Neural crest cell (in vitro differentiated cells): ENCODE results near the gene MAP2K7. TPM values are rescaled to one million over a fixed set of nuclear protein-coding genes. Genes with fewer than 3 reads are reported as not detected.

Source experiments
- DNase-seq: peaks from one replicate; pipeline ENCODE4 v3.0.0; 2021; ENCODE audit warnings: low read depth, mixed read lengths, low spot score
- H3K27ac Mint-ChIP-seq: one replicate; pipeline ENCODE4 v1.8.0; 2021; ENCODE audit warnings: mild to moderate bottlenecking, mixed read lengths; ENCODE audit not compliant: unreplicated experiment
- H3K27me3 Mint-ChIP-seq: 2 replicates; pipeline ENCODE4 v1.8.0; 2021; ENCODE audit warnings: low read depth, mild to moderate bottlenecking, mixed read lengths
- H3K36me3 Mint-ChIP-seq: 2 replicates; pipeline ENCODE4 v1.8.0; 2021; ENCODE audit warnings: low read depth, mild to moderate bottlenecking, mixed read lengths
- H3K4me1 Mint-ChIP-seq: 2 replicates; pipeline ENCODE4 v1.8.0; 2021; ENCODE audit warnings: mixed read lengths
- H3K4me3 Mint-ChIP-seq: one replicate; pipeline ENCODE4 v1.8.0; 2021; ENCODE audit warnings: mild to moderate bottlenecking, mixed read lengths
- H3K9me3 Mint-ChIP-seq: 2 replicates; pipeline ENCODE4 v1.8.0; 2021; ENCODE audit warnings: mixed read lengths
- total RNA-seq: library from RNA; stranded (reverse); gene quantifications from 2 replicates; pipeline ENCODE4 v1.2.1, GENCODE V29; 2021
- TF ChIP-seq, protein P1 (sequence below): fragments of 200-600 bp; sonication (generic); conservative IDR thresholded peaks from 2 replicates; pipeline ENCODE4 v1.5.0; 2021; ENCODE audit warnings: antibody characterized with exemption, mild to moderate bottlenecking

Gene MAP2K7
- total RNA-seq, 1 donor from 2014 or later: 50.7 TPM

DNA sequence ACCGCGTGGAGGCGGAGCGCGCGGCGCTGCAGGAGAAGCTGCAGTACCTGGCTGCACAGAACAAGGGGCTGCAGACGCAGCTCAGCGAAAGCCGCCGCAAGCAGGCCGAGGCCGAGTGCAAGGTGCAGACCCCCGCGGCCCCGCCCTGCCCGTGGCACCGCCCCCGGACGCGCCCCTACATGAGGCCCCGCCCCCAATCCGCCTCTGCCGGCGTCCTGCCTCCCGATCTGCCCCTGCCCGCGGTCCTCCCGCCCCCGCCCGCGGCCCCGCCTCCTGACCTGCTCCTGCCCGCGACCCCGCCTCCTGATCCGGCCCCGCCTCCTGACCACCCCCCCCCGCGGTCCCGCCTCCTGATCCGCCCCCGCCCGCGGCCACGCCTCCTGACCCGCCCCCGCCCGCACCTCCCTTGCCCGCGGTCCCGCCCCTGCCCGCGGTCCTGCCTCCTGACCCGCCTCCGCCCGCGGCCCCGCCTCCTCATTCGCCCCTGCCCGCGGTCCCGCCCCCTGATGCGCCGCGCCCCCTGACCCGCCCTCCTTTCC lies 41.2 kb upstream of the MAP2K7 start:
- peak; percentile 88 for DNase-seq
- H3K27me3 Mint-ChIP-seq: peaks cover 45% of the 10 kb centered on the region
- H3K36me3 Mint-ChIP-seq: no peaks in the 10 kb centered on the region
- H3K9me3 Mint-ChIP-seq: no peaks in the 10 kb centered on the region
- TF ChIP-seq, protein P1, sequence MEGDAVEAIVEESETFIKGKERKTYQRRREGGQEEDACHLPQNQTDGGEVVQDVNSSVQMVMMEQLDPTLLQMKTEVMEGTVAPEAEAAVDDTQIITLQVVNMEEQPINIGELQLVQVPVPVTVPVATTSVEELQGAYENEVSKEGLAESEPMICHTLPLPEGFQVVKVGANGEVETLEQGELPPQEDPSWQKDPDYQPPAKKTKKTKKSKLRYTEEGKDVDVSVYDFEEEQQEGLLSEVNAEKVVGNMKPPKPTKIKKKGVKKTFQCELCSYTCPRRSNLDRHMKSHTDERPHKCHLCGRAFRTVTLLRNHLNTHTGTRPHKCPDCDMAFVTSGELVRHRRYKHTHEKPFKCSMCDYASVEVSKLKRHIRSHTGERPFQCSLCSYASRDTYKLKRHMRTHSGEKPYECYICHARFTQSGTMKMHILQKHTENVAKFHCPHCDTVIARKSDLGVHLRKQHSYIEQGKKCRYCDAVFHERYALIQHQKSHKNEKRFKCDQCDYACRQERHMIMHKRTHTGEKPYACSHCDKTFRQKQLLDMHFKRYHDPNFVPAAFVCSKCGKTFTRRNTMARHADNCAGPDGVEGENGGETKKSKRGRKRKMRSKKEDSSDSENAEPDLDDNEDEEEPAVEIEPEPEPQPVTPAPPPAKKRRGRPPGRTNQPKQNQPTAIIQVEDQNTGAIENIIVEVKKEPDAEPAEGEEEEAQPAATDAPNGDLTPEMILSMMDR: no peak
- no peak overlapping the region for H3K27ac Mint-ChIP-seq
- peaks cover 7% of the 10 kb centered on the region for H3K4me1 Mint-ChIP-seq
- peak overlapping the region; percentile 51 for H3K4me3 Mint-ChIP-seq

DNA sequence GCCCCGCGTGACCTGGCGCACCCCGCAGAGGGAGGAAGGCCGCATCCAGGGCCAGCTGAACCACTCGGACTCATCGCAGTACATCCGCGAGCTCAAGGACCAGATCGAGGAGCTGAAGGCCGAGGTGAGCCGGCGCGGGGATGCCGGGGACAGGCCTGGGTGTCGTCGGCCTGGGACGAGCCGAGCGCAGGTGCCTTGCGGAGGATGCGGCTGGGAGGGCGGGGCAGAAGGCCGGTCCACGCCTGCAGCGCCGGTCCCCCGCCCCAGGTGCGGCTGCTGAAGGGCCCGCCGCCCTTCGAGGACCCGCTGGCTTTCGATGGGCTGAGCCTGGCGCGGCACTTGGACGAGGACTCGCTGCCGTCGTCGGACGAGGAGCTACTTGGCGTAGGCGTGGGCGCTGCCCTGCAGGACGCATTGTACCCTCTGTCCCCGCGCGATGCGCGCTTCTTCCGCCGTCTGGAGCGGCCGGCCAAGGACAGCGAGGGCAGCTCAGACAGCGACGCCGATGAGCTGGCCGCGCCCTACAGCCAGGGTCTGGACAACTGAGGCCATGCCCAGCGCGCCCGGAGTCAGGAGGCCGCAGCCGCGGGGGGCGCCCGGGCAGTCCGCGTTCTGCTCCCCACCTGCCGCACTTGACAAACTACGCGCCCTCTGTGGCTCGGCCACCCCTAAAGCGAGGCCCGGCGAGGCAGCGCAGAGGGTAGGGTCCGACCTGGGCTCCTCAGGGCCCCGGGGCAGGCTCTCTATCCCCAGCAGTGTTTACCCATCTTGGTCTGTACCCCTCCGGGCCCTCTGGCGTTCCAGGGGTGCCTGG lies 40.3 kb upstream of the MAP2K7 start:
- TF ChIP-seq, protein P1: no peak
- Mint-ChIP-seq H3K4me1 (peaks cover 5% of the 10 kb centered on the region), H3K36me3 (no peaks in the 10 kb centered on the region), H3K4me3 (no peak overlapping the region), H3K9me3 (no peaks in the 10 kb centered on the region), H3K27me3 (peaks cover 41% of the 10 kb centered on the region), H3K27ac (no peak overlapping the region)
- no peak for DNase-seq

DNA sequence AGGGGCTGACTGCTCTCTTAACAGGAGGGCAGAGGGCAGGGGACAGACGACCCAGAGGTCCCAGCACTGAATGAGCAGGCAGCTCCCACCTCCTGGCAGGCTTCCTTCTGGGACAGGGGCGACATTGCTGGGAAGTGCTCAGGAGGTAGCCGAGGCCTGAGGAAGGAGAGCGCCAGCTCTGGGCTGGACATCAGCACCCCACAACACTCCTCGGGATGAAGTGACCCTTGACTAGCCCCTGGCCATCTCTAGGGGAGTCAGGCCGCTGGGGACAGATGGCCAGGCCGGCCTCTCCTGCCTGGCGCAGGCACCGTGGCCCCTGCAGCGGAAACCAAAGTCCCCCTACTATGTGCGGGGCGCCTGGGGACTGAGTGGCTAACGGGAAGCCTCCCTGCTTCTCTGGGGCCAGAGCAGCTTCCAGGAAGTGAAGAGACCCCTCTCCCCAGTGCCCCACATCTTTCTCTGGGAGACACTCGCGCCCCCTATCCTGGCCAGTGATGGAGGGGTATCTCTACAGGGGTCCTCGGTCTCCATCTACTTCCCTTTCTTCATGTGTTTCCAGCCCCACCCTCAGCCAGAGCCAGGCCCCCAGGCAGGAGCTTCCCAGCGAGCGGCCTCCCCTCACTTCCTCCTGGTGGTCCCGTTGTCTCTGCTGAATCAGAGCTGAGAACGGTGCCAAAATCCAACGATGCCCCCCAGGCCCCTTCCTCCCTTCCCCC lies 39.5 kb upstream of the MAP2K7 start:
- TF ChIP-seq, protein P1: no peak
- no peaks in the 10 kb centered on the region for H3K36me3 Mint-ChIP-seq
- H3K27ac Mint-ChIP-seq: no peak overlapping the region
- H3K4me3 Mint-ChIP-seq: no peak overlapping the region
- no peaks in the 10 kb centered on the region for H3K9me3 Mint-ChIP-seq
- H3K4me1 Mint-ChIP-seq: peaks cover 3% of the 10 kb centered on the region
- no peak for DNase-seq
- peaks cover 37% of the 10 kb centered on the region for H3K27me3 Mint-ChIP-seq

DNA sequence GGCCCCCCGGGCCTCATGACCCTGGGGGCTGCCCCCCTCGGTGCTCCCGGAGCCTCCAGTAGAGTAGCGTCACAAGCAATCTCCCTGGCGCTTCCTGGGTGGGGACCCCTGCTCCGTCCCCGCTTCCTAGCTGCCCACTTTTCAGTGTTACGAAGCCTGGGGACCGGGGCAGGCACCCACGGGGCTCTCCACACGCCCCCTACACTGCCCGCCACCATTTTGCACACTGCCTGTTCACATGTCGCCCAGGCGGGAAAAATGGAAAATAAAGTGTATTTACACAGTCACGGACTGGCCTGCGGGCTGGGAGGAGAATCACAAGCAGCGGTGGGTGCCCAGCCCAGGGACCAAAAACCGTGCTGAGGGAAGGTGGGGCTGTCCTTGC lies 39.0 kb upstream of the MAP2K7 start:
- no peaks in the 10 kb centered on the region for H3K36me3 Mint-ChIP-seq
- H3K4me1 Mint-ChIP-seq: peaks cover 3% of the 10 kb centered on the region
- peak overlapping the region; percentile 47 for H3K4me3 Mint-ChIP-seq
- no peak overlapping the region for H3K27ac Mint-ChIP-seq
- peaks cover 37% of the 10 kb centered on the region for H3K27me3 Mint-ChIP-seq
- DNase-seq: no peak
- TF ChIP-seq, protein P1: no peak
- H3K9me3 Mint-ChIP-seq: no peaks in the 10 kb centered on the region

DNA sequence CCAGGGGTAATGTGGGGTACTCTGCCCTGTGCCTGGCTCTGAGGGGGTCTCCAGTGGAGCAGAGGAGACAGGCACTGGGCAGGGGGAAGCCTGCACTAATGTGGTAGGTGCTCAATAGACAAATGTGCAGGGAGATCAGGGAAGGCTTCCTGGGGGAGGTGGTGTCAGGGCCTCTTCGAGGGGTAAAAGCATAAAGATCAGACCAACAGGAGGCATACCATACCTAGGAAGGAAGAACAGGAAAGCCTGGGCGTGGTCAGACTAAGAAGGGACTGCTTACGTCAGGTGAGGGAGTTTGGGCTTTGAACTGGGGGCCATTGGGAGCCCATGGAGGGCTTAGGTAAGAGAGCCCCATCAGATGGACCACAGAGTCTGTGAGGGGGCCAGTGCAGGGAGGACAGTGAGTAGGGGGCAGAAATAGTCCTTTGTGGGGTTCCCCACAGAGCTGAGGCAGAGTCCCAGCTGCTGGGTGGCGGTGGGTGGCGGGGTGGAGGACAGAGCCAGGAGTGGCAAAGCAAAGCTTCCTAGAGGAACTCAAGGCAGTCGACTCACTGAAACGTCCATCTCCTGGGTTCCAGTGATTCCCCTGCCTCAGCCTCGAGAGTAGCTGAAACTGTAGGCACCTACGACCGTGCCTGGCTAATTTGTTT lies 38.3 kb upstream of the MAP2K7 start:
- no peak for DNase-seq
- peak overlapping the region; percentile 81 for H3K4me3 Mint-ChIP-seq
- TF ChIP-seq, protein P1: no peak
- peaks cover 37% of the 10 kb centered on the region for H3K27me3 Mint-ChIP-seq
- H3K27ac Mint-ChIP-seq: no peak overlapping the region
- H3K36me3 Mint-ChIP-seq: no peaks in the 10 kb centered on the region
- H3K4me1 Mint-ChIP-seq: peaks cover 3% of the 10 kb centered on the region
- H3K9me3 Mint-ChIP-seq: no peaks in the 10 kb centered on the region
